ENCODE results near the gene TRIP12.
A peak's percentile ranks its signal among the peaks of the same experiment; 100 is the strongest.

TRIP12 gene

DNA sequence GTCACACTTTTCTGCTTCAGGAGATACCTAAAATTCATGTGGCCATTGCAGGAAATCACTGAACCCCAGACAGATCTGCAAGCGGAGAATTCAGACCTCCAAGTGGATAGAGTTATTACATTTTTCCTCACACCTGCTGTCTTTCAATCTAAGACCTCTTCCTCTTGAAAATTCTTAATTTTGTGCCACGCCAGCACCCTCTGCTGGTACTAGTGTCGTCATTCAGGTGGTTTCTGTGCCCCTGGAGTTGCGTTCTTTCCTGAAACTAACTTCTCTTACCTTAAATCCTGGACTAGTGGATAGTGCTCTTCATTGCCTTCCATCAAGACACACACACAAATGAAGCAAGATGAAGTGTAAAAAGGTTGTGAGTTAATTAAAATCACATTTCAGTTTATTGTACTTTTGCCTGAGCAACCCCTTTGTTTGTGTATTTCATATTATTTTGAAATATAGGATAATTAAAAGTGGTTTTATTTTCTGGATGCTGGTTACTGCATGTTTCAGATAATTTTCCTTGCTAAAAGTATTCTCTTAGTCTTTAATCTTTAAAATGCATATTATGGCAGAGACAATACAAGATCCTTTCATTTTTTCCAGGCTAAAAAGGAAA lies 205.8 kb downstream of the TRIP12 start:
- DNase-seq (ENCODE audit: low spot score) = peak; percentile 23

DNA sequence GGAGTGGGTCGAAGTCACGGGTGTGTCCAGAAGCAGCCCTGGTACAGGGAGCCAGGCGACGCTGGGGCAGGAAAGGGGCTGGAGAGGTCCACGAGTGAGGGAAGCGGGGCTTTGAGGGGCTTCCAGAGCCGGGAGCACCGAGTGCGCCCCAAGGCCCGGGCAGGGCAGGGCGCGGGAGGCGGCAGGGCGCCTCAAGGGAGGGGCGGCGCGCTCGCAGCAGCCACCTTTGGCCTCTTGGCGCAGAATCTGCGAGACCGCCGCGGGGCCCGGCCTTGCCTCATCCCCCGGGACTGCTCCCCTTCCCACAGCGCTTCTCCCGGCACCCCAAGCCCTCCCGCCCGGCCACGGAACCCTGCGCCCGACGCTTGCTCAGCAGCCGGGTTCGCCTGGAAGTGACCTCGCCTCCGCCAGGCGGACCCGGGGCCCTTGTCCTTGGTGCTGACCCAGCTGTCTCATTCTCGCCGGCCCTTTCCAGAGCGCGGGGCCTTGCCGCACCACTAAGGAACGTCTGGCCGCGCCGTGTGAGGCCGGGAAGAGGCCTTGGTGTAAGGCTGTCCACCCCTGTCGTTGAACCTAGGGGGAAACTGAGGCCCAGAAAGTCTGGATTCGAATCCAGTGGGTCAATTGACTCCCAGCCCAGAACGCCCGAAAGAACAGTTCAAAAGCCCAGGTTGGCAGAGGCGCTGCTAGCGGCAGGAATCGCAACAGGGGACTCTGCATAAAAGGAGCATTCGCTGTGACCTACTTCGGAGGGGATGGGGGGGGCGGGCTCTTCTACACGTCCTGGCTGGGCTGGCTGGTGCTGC lies 206.9 kb downstream of the TRIP12 start:
- DNase-seq (ENCODE audit: low spot score) = peak; percentile 68

DNA sequence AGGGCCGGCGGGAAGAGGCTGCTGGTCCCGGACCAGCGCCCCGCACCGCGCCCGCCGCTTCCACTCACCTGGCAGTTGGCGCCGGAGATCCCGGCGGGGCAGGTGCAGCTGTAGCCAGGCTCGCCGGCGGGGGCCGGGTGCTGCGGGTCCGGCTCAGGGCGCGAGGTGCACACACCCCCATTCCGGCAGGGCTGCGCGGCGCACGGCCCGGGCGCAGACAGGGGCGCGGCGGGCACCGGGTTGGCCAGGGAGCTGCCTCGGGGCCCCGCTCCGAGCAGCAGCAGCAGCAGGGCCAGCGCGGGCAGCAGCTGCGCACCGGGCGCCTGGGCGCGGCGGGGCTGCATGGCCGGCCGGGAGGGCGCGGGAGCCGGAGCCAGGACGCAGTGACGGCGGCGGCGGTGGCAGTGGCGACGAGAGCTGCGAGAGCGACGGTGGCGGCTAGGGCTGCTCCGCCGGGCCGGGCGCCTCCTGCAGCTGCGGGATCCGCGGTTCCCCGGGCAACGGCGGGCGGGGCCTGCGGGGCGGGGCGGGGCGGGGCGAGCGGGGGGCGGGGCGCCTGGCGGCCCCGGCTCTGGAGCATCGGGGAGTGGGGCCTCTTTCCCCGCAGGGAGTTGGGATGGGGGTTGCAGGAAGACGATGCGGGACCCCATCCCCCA lies 207.6 kb downstream of the TRIP12 start, which contains the start of gene DNER:
Gene DNER, minus strand, starts transcription at position 476 of the 656 bp plus-strand sequence. Its CDS starts 132 bp downstream, at position 344.
- peak; percentile 56 for DNase-seq (ENCODE audit: low spot score)

Measured in HuH-7 (cell line).